Lower lobe of right lung (tissue), 2 donors: ENCODE results near the gene LIPA. TPM values are rescaled to one million over a fixed set of nuclear protein-coding genes. Genes with fewer than 3 reads are reported as not detected.

ENCODE experiments used
- ATAC-seq, 2 donors: fragments of 200-7000 bp; cut with Tn5 transposase; one replicate each; pipeline ENCODE4 v1.9.1; 2020 to 2022; ENCODE audit warnings: mild to moderate bottlenecking in 2 of 2, moderate library complexity in 2 of 2
- DNase-seq: peaks from one replicate; pipeline ENCODE4 v3.0.0-alpha.2; 2020
- H3K27ac ChIP-seq: fragments of 200-600 bp; one replicate; pipeline ENCODE4 v1.8.0; 2022
- H3K27me3 ChIP-seq: fragments of 200-600 bp; one replicate; pipeline ENCODE4 v1.8.0; 2022; ENCODE audit warnings: low read depth
- H3K36me3 ChIP-seq: fragments of 200-600 bp; one replicate; pipeline ENCODE4 v1.8.0; 2022; ENCODE audit warnings: mild to moderate bottlenecking
- H3K4me1 ChIP-seq: fragments of 200-600 bp; one replicate; pipeline ENCODE4 v1.8.0; 2022
- H3K4me3 ChIP-seq: fragments of 200-600 bp; one replicate; pipeline ENCODE4 v1.8.0; 2022; ENCODE audit warnings: mild to moderate bottlenecking
- H3K9me3 ChIP-seq: fragments of 200-600 bp; one replicate; pipeline ENCODE4 v1.8.0; 2022
- CTCF ChIP-seq: fragments of 200-600 bp; IDR thresholded peaks from one replicate; pipeline ENCODE4 v1.8.0; 2022; ENCODE audit warnings: antibody characterized with exemption, mild to moderate bottlenecking
- intact Hi-C: fragments of 100-400 bp; cut with DNase I; formaldehyde crosslinking; loops from one replicate; pipeline ENCODE4 v1.11.0; 2022
- total RNA-seq: library from RNA; stranded (reverse); fragmentation: NEBNext Ultra II Directional; extraction: Animal tissue kit (Norgen Biotek cat#: 25700); gene quantifications from one replicate; pipeline ENCODE4 v1.2.1, GENCODE V29; 2021
- donor health status: DM: no; HTN: yes; CAD: no; lungs with severe emphysema.

Gene LIPA
- total RNA-seq, 1 donor from 2014 or later: 174 TPM

GRCh38 chr10:89283025-89283935, 31.7 kb upstream of the LIPA start:
- no peak for TF ChIP-seq CTCF
- Histone ChIP-seq H3K27me3 (no peaks in the 10 kb centered on the region), H3K36me3 (no peaks in the 10 kb centered on the region), H3K27ac (peak overlapping the region; percentile 51), H3K4me1 (peaks cover 31% of the 10 kb centered on the region), H3K4me3 (no peak overlapping the region), H3K9me3 (no peaks in the 10 kb centered on the region)
- DNase-seq (no peak), ATAC-seq (peak in 1 of 2 donors; percentile 14)
- intact Hi-C loops: no loop called here

- no peak for TF ChIP-seq CTCF
- Histone ChIP-seq H3K4me1 (peaks cover 40% of the 10 kb centered on the region), H3K27me3 (no peaks in the 10 kb centered on the region), H3K9me3 (no peaks in the 10 kb centered on the region), H3K27ac (no peak overlapping the region), H3K36me3 (no peaks in the 10 kb centered on the region), H3K4me3 (no peak overlapping the region)
- intact Hi-C loops: no loop called here
- DNase-seq (no peak), ATAC-seq (no peak)
Measured at GRCh38 chr10:89281606-89282395, 30.2 kb upstream of the LIPA start.

GRCh38 chr10:89280508-89280907, 28.9 kb upstream of the LIPA start:
- H3K4me3 ChIP-seq: no peak overlapping the region
- H3K36me3 ChIP-seq: no peaks in the 10 kb centered on the region
- intact Hi-C loops: no loop called here
- no peak for TF ChIP-seq CTCF
- H3K27me3 ChIP-seq: no peaks in the 10 kb centered on the region
- DNase-seq (no peak), ATAC-seq (no peak)
- H3K4me1 ChIP-seq: peaks cover 40% of the 10 kb centered on the region
- no peak overlapping the region for H3K27ac ChIP-seq
- no peaks in the 10 kb centered on the region for H3K9me3 ChIP-seq

- Histone ChIP-seq H3K9me3 (no peaks in the 10 kb centered on the region), H3K4me3 (no peak overlapping the region), H3K27me3 (no peaks in the 10 kb centered on the region), H3K27ac (no peak overlapping the region), H3K36me3 (no peaks in the 10 kb centered on the region), H3K4me1 (peaks cover 42% of the 10 kb centered on the region)
- TF ChIP-seq CTCF: no peak
- no peak for DNase-seq
- intact Hi-C loops: no loop called here
- ATAC-seq: no peak
Measured at GRCh38 chr10:89279421-89279869, 27.9 kb upstream of the LIPA start.

GRCh38 chr10:89278900-89279392, 27.4 kb upstream of the LIPA start:
- peaks cover 37% of the 10 kb centered on the region for H3K4me1 ChIP-seq
- H3K4me3 ChIP-seq: no peak overlapping the region
- H3K9me3 ChIP-seq: no peaks in the 10 kb centered on the region
- ATAC-seq: no peak
- no peaks in the 10 kb centered on the region for H3K27me3 ChIP-seq
- intact Hi-C loops: no loop called here
- TF ChIP-seq CTCF: no peak
- no peaks in the 10 kb centered on the region for H3K36me3 ChIP-seq
- H3K27ac ChIP-seq: no peak overlapping the region
- no peak for DNase-seq
